Choroid plexus epithelial cell (primary cell): Measurements from ENCODE around the gene MLLT3.

Experiments used
- DNase-seq: peaks from one replicate; pipeline ENCODE4 v3.0.0-alpha.2; 2010; ENCODE audit warnings: low read depth
- H3K4me3 ChIP-seq: 2 replicates; pipeline ENCODE4 v1.5.1; 2011; ENCODE audit warnings: low read depth, mild to moderate bottlenecking, control low read depth, low read length, moderate library complexity
- TF ChIP-seq, protein P1 (sequence below): conservative IDR thresholded peaks from 2 replicates; pipeline ENCODE4 v1.5.1; 2011; ENCODE audit warnings: low read depth, mild to moderate bottlenecking, control low read depth, inconsistent platforms, low read length, moderate library complexity

The MLLT3 gene

DNA sequence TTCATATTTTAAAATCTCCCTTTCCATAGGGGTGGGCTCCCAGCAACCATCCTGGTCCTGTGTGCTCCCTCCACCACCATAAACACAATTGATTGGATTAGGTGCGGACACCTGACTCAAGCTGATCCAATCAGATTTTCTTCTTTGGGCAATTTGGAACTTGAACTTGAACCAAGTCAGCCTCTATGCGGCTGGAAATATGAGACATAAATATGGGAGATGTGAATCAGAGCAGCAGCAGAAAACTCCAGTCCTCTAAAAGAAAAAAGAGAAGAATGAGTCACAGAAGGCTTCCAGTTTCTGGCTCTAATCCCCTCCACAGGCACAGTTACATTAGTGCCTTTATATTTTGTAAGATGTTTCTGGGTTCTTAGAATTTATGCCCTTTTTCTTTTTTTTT, 306.6 kb downstream of the MLLT3 start:
- no peak overlapping the region for H3K4me3 ChIP-seq
- TF ChIP-seq, protein P1, sequence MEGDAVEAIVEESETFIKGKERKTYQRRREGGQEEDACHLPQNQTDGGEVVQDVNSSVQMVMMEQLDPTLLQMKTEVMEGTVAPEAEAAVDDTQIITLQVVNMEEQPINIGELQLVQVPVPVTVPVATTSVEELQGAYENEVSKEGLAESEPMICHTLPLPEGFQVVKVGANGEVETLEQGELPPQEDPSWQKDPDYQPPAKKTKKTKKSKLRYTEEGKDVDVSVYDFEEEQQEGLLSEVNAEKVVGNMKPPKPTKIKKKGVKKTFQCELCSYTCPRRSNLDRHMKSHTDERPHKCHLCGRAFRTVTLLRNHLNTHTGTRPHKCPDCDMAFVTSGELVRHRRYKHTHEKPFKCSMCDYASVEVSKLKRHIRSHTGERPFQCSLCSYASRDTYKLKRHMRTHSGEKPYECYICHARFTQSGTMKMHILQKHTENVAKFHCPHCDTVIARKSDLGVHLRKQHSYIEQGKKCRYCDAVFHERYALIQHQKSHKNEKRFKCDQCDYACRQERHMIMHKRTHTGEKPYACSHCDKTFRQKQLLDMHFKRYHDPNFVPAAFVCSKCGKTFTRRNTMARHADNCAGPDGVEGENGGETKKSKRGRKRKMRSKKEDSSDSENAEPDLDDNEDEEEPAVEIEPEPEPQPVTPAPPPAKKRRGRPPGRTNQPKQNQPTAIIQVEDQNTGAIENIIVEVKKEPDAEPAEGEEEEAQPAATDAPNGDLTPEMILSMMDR = no peak
- DNase-seq = peak; percentile 86

DNA sequence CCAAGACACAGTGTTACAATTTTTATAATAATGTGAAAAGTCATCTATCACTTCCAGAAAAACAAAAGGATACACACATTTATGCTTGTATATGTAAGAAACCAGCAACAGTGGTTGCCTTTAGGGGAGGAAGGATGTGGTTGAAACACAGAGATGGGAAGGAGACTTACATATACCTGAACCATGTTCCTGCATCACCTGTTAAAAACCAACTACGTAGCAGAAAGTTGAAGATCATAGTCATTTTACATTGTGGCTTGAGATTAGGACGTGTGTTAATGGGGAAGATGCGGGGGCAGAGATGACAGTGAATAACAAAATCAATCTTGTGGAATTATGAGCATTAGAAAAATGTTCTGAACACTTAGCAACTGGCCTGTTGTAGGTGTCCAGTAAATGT, 307.3 kb downstream of the MLLT3 start:
- no peak overlapping the region for H3K4me3 ChIP-seq
- no peak for DNase-seq
- TF ChIP-seq, protein P1 = no peak

DNA sequence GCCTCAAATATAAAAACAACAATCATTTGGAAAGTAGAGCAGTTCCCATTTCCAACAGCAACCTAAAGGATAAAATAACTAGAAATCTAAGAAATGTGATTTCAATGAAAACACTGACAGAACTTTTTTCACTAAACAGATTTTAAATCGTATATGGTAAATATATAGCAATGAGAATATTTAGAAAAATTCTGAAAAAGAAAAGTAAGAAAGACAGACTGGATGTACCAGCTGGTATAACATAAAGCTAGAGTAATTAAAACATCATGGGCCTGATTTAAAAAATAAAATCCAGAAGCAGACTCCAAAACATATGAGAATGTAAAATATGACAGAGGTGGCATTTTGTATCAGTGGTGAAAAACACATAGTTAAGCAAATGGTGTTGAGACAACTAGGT, 308.9 kb downstream of the MLLT3 start:
- TF ChIP-seq, protein P1 = no peak
- H3K4me3 ChIP-seq = no peak overlapping the region
- DNase-seq = no peak

DNA sequence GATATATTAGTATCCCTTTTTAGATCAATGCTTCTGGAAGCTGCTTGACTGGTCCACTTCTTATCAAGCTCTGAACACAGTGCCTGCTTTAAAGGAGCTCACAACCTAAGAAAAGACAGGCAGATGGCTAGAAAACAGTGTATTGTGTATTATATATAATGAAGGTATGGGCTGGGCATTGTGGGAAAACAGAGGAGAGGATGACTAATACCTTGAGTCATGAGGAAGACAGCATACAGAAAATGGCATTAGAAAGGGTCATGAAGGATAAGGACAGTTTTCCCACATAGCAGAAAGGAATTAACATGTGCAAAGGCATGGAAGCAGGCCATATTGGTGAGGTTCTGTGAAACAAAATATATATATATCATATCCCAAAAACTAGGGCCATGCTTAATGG, 309.6 kb downstream of the MLLT3 start:
- DNase-seq = peak; percentile 33
- TF ChIP-seq, protein P1 = no peak
- H3K4me3 ChIP-seq = no peak overlapping the region

DNA sequence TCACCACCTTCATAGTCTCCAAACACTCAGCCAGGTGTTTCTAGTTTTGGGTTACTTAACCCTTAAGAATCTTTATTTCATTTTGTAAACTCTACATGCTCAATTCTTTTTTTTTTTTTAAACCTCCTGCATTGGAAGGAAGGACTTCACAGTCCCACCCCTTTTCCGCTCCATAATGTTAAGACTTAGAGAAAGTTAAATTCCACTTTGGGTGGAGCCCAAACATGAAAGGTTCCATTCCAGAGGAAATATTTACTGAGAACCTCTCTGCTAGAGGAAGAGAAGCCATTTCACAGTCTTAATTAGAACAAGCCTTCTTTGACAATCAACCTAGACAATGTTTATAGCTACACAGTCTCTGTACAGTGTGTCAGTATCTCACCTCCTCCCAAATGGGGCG, 312.3 kb downstream of the MLLT3 start:
- H3K4me3 ChIP-seq = no peak overlapping the region
- DNase-seq = no peak
- TF ChIP-seq, protein P1 = no peak

DNA sequence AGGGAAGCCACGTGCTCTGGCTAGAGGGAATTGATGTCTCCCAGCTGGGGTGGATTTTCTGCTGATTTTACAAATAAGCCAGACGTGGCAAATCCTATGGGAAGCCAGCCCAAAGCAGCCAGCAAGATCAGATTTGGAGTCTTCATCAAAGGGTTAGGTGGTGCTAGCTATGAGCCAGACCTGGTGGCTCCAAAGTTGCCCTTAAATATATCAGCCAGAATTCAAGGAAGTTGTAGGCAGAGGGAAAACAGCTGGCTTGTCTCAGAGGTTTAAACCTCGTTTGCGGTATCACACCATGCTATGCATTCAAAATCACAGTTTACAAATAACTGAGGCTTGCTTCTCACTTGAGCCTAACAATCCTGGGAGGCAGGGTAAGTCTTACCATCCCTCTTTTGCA, 313.2 kb downstream of the MLLT3 start:
- DNase-seq = no peak
- TF ChIP-seq, protein P1 = no peak
- no peak overlapping the region for H3K4me3 ChIP-seq

DNA sequence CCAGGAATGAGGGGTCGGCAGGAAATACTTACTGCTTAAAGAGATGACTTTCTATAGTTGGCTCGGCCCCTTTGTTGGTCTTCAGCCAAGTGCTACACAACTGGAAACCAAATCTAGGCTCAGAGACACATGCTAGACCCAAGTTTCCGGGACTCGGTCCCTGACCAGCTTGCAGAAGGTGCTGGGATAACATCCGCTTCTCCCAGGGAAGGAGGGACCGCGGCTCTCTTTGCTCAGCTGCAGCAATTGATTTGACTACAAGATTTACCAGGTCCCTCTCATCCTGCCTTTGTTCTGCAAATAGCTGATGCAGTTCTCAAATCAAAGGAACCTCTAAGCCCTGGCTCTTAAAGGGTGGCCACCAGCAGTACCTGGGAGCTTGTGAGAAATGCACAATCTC, 314.7 kb downstream of the MLLT3 start:
- TF ChIP-seq, protein P1 = no peak
- peak; percentile 15 for DNase-seq
- H3K4me3 ChIP-seq = peak overlapping the region; percentile 9
